NCI-H2107 (cell line): ENCODE data around the gene DMD.

Source experiments
- DNase-seq: peaks from one replicate; lab custom pipeline; 2025; lab: John Stamatoyannopoulos, UW

DMD gene

GRCh38 chrX:31706466-31706865, 1504.9 kb downstream of the DMD start:
- DNase-seq, result no peak

- DNase-seq, result no peak
Observed at GRCh38 chrX:31705816-31706215, 1505.5 kb downstream of the DMD start.

GRCh38 chrX:31704938-31705337, 1506.4 kb downstream of the DMD start:
- DNase-seq, result no peak

- no peak for DNase-seq
Observed at GRCh38 chrX:31702222-31702621, 1509.1 kb downstream of the DMD start.

GRCh38 chrX:31697294-31697916, 1513.9 kb downstream of the DMD start:
- no peak for DNase-seq

GRCh38 chrX:31679861-31680260, 1531.5 kb downstream of the DMD start:
- DNase-seq, result no peak

- no peak for DNase-seq
Observed at GRCh38 chrX:31670245-31670644, 1541.1 kb downstream of the DMD start.

- no peak for DNase-seq
Observed at GRCh38 chrX:31665454-31665853, 1545.9 kb downstream of the DMD start.

GRCh38 chrX:31663172-31663571, 1548.2 kb downstream of the DMD start:
- DNase-seq, result no peak

- no peak for DNase-seq
Observed at GRCh38 chrX:31661280-31661810, 1550.0 kb downstream of the DMD start.

- peak; percentile 0 for DNase-seq
Observed at GRCh38 chrX:31658360-31658759, 1553.0 kb downstream of the DMD start.

GRCh38 chrX:31656013-31656412, 1555.3 kb downstream of the DMD start:
- no peak for DNase-seq

GRCh38 chrX:31653422-31653821, 1557.9 kb downstream of the DMD start:
- no peak for DNase-seq

GRCh38 chrX:31652650-31653049, 1558.7 kb downstream of the DMD start:
- DNase-seq, result no peak

- no peak for DNase-seq
Observed at GRCh38 chrX:31649201-31649600, 1562.1 kb downstream of the DMD start.

- no peak for DNase-seq
Observed at GRCh38 chrX:31633349-31633748, 1578.0 kb downstream of the DMD start.

- no peak for DNase-seq
Observed at GRCh38 chrX:31629195-31629594, 1582.2 kb downstream of the DMD start.

GRCh38 chrX:31609130-31609529, 1602.2 kb downstream of the DMD start:
- no peak for DNase-seq

GRCh38 chrX:31608638-31609037, 1602.7 kb downstream of the DMD start:
- DNase-seq, result no peak

GRCh38 chrX:31606771-31607170, 1604.6 kb downstream of the DMD start:
- DNase-seq, result no peak

- no peak for DNase-seq
Observed at GRCh38 chrX:31604629-31605221, 1606.6 kb downstream of the DMD start.

- DNase-seq, result no peak
Observed at GRCh38 chrX:31603411-31604120, 1607.8 kb downstream of the DMD start.

GRCh38 chrX:31600823-31601222, 1610.5 kb downstream of the DMD start:
- DNase-seq, result no peak
